GM12874 (cell line): ENCODE measurements around the gene ITPA.

Source experiments
- CTCF ChIP-seq: IDR thresholded peaks from 2 replicates; pipeline ENCODE4 v1.5.1; 2011; ENCODE audit warnings: low read depth, mild to moderate bottlenecking, control low read depth, low read length, moderate library complexity; ENCODE audit not compliant: insufficient read depth

The ITPA gene

GRCh38 chr20:3248167-3248992 is 39.1 kb downstream of the ITPA start:
- TF ChIP-seq CTCF, result no peak

- no peak for TF ChIP-seq CTCF
These were observed 39.7 kb downstream of the ITPA start for GRCh38 chr20:3248993-3249347.

GRCh38 chr20:3250091-3250504 is 40.8 kb downstream of the ITPA start:
- TF ChIP-seq CTCF, result no peak

DNA sequence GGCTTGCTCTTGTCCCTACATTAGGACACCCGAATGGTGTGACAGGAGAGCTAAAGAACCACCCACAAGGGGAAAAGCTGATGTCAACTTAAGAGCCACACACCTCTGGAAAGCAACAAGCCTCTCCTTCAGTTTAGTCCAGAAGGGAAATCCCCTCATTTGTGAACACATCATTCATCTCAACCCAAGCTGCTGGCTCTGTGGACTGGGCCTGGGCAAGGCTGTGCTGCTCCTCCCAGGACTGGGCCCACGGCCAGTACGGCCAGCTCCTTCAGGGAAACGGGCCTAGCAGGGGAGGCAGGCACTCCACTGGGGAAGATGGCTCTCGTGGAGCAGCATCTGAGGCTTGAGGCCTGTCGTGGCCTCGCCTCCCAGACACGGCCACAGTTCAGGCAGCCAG is 42.5 kb downstream of the ITPA start:
- no peak for TF ChIP-seq CTCF

DNA sequence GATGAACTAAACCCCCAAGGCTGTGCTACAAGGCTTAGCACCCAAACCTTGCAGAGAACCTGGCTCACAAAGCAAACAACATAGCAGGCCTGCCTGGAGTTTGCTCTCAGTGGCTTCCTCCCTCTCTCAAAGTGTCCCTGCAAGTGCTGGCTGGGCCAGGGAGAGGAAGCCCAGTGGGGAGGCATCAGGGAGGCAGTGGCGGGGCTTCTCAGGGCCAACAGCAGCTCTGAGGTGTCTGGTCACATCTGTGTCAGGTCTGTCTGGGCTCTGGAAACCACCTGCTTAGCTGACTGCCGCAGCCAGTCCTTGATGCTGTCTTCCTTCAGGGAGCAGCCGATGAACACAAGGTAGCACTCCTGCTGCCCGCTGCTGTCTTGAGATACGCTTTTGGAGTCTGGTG is 46.4 kb downstream of the ITPA start:
- no peak for TF ChIP-seq CTCF

- no peak for TF ChIP-seq CTCF
These were observed 49.1 kb downstream of the ITPA start for GRCh38 chr20:3258429-3258828.

GRCh38 chr20:3262566-3262965 is 53.3 kb downstream of the ITPA start:
- TF ChIP-seq CTCF, result no peak
